Endothelial cell of hepatic sinusoid (primary cell): ENCODE data around the gene ANKRD16.

ENCODE experiments used
- in situ Hi-C: cut with HindIII; loops from 2 replicates; pipeline ENCODE4 v1.10.0; 2017; ENCODE audit warnings: low sequenced_read_pairs

Gene ANKRD16

DNA sequence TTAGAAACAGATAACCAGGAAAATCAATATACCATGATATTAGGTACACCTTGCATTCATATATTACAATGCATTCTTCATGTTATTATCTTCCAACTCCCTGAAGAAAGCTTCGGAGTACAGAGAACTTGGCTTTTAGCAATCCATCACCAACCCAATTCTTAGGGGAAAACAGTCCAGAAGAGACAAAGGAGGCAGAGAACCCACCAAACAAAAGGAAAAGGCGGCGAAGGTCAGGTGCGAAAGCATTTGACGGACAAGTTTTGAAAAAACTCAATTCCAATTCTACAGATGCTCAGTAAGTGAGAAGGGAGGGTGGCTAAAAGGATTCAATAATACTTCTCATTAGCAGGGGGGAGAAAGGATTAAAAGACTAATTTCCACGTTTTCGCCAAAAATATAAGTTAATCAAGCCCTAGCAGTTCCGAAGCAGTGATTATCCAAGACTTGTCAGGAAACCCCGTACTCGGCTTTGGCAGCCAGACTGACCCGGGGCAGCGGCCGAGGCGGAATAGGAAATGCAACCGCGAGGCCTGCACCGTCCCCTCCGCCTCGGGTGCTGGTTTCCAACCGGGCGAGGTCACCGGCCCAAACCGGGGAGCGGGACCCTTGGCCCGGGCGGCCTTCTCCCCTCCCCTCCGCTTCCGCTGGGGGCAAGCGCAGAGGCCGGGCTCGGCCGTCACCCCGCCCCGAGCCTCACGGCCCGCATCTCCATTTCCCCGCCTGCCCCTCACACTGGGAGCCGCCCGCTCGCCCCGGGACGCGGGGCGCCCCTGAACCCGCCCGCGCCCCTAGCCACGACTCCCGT lies 77.2 kb downstream of the ANKRD16 start:
- in situ Hi-C loops, result no loop called here
